Left ventricle myocardium inferior (tissue), 1 donor: ENCODE measurements around the gene MRO. TPM values are rescaled to one million over a fixed set of nuclear protein-coding genes. Genes with fewer than 3 reads are reported as not detected.

ENCODE experiments used
- DNase-seq: peaks from one replicate; pipeline ENCODE4 v3.0.0-alpha.2; 2020
- H3K27ac ChIP-seq: fragments of 200-600 bp; replicated peaks from 2 replicates; pipeline ENCODE4 v1.8.0; 2021
- H3K27me3 ChIP-seq: fragments of 200-600 bp; 2 replicates; pipeline ENCODE4 v1.8.0; 2021; ENCODE audit warnings: low read depth
- H3K36me3 ChIP-seq: fragments of 200-600 bp; 2 replicates; pipeline ENCODE4 v1.8.0; 2021
- H3K4me1 ChIP-seq: fragments of 200-600 bp; 2 replicates; pipeline ENCODE4 v1.8.0; 2021
- H3K4me3 ChIP-seq: fragments of 200-600 bp; 2 replicates; pipeline ENCODE4 v1.8.0; 2021; ENCODE audit warnings: mild to moderate bottlenecking, moderate library complexity
- H3K9me3 ChIP-seq: fragments of 200-600 bp; replicated peaks from 2 replicates; pipeline ENCODE4 v1.8.0; 2021
- intact Hi-C: fragments of 100-400 bp; cut with micrococcal nuclease; formaldehyde crosslinking; loops from one replicate; pipeline ENCODE4 v1.11.0; 2022
- total RNA-seq: library from RNA; stranded (reverse); fragmentation: NEBNext Ultra II Directional; extraction: Animal tissue kit (Norgen Biotek cat#: 25700); gene quantifications from one replicate; pipeline ENCODE4 v1.2.1, GENCODE V29; 2021
- TF ChIP-seq, protein P1 (sequence below): fragments of 200-600 bp; IDR thresholded peaks from 2 replicates; pipeline ENCODE4 v1.8.0; 2021; ENCODE audit warnings: antibody characterized with exemption, mild to moderate bottlenecking, borderline replicate concordance
- donor health status: DM: no; HTN: yes; CAD: no; lungs with severe emphysema.

The MRO gene
- total RNA-seq, 1 donor from 2014 or later, result 3.8 TPM

DNA sequence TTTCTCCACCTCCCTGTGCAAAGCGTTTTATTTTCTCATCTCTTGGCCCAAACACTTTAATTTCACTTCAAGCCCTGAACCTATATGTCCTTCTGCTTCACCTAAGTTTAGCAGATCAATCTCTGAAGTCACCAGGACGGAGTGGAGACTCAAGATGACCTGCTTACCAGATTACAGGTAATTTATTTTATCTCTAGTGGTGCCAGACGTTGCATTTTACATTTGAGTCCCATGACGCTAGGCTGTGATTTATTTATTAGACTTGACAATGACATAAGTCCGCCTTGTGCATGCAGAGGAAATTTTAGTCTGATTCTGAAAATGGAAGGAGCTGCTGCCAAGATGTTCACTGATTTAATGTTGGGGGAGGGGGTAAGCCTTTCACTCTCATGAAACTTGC lies 73.9 kb downstream of the MRO start:
- TF ChIP-seq, protein P1, sequence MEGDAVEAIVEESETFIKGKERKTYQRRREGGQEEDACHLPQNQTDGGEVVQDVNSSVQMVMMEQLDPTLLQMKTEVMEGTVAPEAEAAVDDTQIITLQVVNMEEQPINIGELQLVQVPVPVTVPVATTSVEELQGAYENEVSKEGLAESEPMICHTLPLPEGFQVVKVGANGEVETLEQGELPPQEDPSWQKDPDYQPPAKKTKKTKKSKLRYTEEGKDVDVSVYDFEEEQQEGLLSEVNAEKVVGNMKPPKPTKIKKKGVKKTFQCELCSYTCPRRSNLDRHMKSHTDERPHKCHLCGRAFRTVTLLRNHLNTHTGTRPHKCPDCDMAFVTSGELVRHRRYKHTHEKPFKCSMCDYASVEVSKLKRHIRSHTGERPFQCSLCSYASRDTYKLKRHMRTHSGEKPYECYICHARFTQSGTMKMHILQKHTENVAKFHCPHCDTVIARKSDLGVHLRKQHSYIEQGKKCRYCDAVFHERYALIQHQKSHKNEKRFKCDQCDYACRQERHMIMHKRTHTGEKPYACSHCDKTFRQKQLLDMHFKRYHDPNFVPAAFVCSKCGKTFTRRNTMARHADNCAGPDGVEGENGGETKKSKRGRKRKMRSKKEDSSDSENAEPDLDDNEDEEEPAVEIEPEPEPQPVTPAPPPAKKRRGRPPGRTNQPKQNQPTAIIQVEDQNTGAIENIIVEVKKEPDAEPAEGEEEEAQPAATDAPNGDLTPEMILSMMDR, result no peak
- Histone ChIP-seq H3K4me1 (no peaks in the 10 kb centered on the region), H3K9me3 (no peaks in the 10 kb centered on the region), H3K27ac (no peak overlapping the region), H3K27me3 (peaks cover 20% of the 10 kb centered on the region), H3K4me3 (no peak overlapping the region), H3K36me3 (no peaks in the 10 kb centered on the region)
- intact Hi-C loops, result no loop called here
- DNase-seq, result no peak

Other genes starting within 250 kb of the MRO start
- 54.5 TPM for gene ME2, start 59.1 kb upstream of the MRO start, total RNA-seq
- 5.2 TPM for gene ELAC1, start 148.0 kb upstream of the MRO start, total RNA-seq
- 82.9 TPM for gene SMAD4, start 210.2 kb upstream of the MRO start, total RNA-seq